Caco-2 (cell line): ENCODE measurements around the gene RASGEF1C. TPM values are rescaled to one million over a fixed set of nuclear protein-coding genes. Genes with fewer than 3 reads are reported as not detected.
A peak's percentile ranks its signal among the peaks of the same experiment; 100 is the strongest.

ENCODE experiments used
- BruUV-seq: library from RNA; stranded (reverse); fragments of 400-500 nt; replicated peaks from 2 replicates; lab custom pipeline; 2021; lab: Mats Ljungman, UMichigan
- CTCF ChIA-PET: fragments of 300-600 bp; sonication (Branson Sonifier 250); formaldehyde crosslinking; loops from one replicate; lab custom pipeline; 2022; ENCODE audit warnings: antibody characterized with exemption; lab: Charles Lee
- POLR2A ChIA-PET: fragments of 300-600 bp; sonication (Branson Sonifier 250); formaldehyde crosslinking; loops from one replicate; lab custom pipeline; 2022; ENCODE audit warnings: antibody characterized with exemption; lab: Charles Lee
- DNase-seq, 2 experiments: peaks; one replicate each; pipeline versions ENCODE4 v3.0.0 to v3.0.0-alpha.2; 2020 to 2022
- H3K27me3 ChIP-seq: replicated peaks from 2 replicates; pipeline ENCODE4 v1.6.0; 2011; ENCODE audit warnings: low read length; ENCODE audit not compliant: control insufficient read depth, insufficient read depth
- H3K36me3 ChIP-seq: 2 replicates; pipeline ENCODE4 v1.5.1; 2011; ENCODE audit warnings: low read length; ENCODE audit not compliant: control insufficient read depth, insufficient read depth
- H3K4me1 ChIP-seq: fragments of 250-450 bp; sonication (Bioruptor Pico); 2 replicates; pipeline ENCODE4 v1.5.1; 2020; ENCODE audit warnings: mild to moderate bottlenecking
- H3K4me3 ChIP-seq: 2 replicates; pipeline ENCODE4 v1.5.1; 2011; ENCODE audit warnings: low read depth, mild to moderate bottlenecking, control low read depth, low read length
- H3K9me3 ChIP-seq: fragments of 250-450 bp; sonication (Bioruptor Pico); 2 replicates; pipeline ENCODE4 v1.5.1; 2020; ENCODE audit warnings: mild to moderate bottlenecking, moderate library complexity
- H3K27ac Mint-ChIP-seq: one replicate; pipeline ENCODE4 v1.8.0; 2022; ENCODE audit warnings: mixed read lengths; ENCODE audit not compliant: unreplicated experiment
- H3K27me3 Mint-ChIP-seq: one replicate; pipeline ENCODE4 v1.8.0; 2022; ENCODE audit warnings: mixed read lengths; ENCODE audit not compliant: insufficient read depth, unreplicated experiment
- H3K36me3 Mint-ChIP-seq: one replicate; pipeline ENCODE4 v1.8.0; 2022; ENCODE audit warnings: mild to moderate bottlenecking, mixed read lengths; ENCODE audit not compliant: insufficient read depth, unreplicated experiment
- H3K4me1 Mint-ChIP-seq: one replicate; pipeline ENCODE4 v1.8.0; 2022; ENCODE audit warnings: low read depth, mixed read lengths; ENCODE audit not compliant: unreplicated experiment
- H3K4me3 Mint-ChIP-seq: one replicate; pipeline ENCODE4 v1.8.0; 2022; ENCODE audit warnings: mild to moderate bottlenecking, moderate library complexity, mixed read lengths; ENCODE audit not compliant: unreplicated experiment
- H3K9me3 Mint-ChIP-seq: one replicate; pipeline ENCODE4 v1.8.0; 2022; ENCODE audit warnings: mixed read lengths; ENCODE audit not compliant: unreplicated experiment
- intact Hi-C: fragments of 100-400 bp; cut with micrococcal nuclease; formaldehyde crosslinking; loops from one replicate; pipeline ENCODE4 v1.10.0; 2022; ENCODE audit not compliant: unreplicated experiment
- total RNA-seq: library from RNA; stranded (reverse); gene quantifications from 2 replicates; pipeline ENCODE4 v1.2.3, GENCODE V29; 2022
- TF ChIP-seq, protein P1 (sequence below), 2 experiments: fragments of 200-600 bp in 1 of 2; IDR thresholded peaks; 1 replicate in 1 of 2; 2 replicates in 1 of 2; pipeline versions ENCODE4 v1.5.1 to v1.8.0; 2011 to 2022; ENCODE audit warnings: antibody characterized with exemption in 1 of 2, control low read depth in 1 of 2, inconsistent platforms in 1 of 2, low read depth in 1 of 2, low read length in 1 of 2, mild to moderate bottlenecking in 1 of 2, moderate library complexity in 1 of 2; ENCODE audit not compliant: insufficient read depth in 1 of 2, severe bottlenecking in 1 of 2, unreplicated experiment in 1 of 2

Gene RASGEF1C
- total RNA-seq, 1 experiment from 2014 or later, result not detected

DNA sequence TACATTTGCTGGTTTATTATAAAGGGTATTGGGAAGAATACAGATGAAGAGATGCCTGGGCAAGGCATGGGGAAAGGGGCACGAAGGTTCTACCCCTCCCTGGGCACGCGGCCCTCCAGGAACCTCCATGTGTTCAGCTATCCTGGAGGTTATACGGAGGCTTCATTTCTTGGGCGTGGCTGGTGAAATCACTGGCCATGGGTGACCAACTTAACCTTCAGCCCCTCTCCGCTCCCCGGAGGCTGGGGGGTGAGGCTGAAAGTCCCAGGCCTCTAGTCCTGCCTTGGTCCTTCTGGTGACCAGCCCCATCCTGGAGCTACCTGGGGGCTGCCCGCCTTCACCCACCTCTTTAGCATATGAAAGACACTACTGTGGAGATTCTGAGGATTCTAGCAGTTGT lies 120.5 kb downstream of the RASGEF1C start:
- CTCF ChIA-PET, result interaction anchor here (1.1 kb wide), 1 partner anchor 9 kb away, joined by 4 read pairs; no protein-coding TSS in a partner anchor
- TF ChIP-seq, protein P1, sequence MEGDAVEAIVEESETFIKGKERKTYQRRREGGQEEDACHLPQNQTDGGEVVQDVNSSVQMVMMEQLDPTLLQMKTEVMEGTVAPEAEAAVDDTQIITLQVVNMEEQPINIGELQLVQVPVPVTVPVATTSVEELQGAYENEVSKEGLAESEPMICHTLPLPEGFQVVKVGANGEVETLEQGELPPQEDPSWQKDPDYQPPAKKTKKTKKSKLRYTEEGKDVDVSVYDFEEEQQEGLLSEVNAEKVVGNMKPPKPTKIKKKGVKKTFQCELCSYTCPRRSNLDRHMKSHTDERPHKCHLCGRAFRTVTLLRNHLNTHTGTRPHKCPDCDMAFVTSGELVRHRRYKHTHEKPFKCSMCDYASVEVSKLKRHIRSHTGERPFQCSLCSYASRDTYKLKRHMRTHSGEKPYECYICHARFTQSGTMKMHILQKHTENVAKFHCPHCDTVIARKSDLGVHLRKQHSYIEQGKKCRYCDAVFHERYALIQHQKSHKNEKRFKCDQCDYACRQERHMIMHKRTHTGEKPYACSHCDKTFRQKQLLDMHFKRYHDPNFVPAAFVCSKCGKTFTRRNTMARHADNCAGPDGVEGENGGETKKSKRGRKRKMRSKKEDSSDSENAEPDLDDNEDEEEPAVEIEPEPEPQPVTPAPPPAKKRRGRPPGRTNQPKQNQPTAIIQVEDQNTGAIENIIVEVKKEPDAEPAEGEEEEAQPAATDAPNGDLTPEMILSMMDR (IDR thresholded peaks at IDR 0.05; ENCODE audit: insufficient read depth in 1 of 2, low read depth in 1 of 2, low read length in 1 of 2, severe bottlenecking in 1 of 2, unreplicated experiment in 1 of 2), result no peak
- no peak for DNase-seq
- no peaks in the 10 kb centered on the region for H3K36me3 ChIP-seq
- intact Hi-C loops, result no loop called here
- POLR2A ChIA-PET, result no interaction called here
- no peak overlapping the region for H3K4me3 ChIP-seq
- peak overlapping the region; percentile 76 for H3K4me3 Mint-ChIP-seq
- no peaks in the 10 kb centered on the region for H3K27me3 Mint-ChIP-seq
- no peaks in the 10 kb centered on the region for H3K36me3 Mint-ChIP-seq
- no peaks in the 10 kb centered on the region for H3K27me3 ChIP-seq
- H3K27ac Mint-ChIP-seq, result no peak overlapping the region
- no peaks in the 10 kb centered on the region for H3K4me1 Mint-ChIP-seq
- no peaks in the 10 kb centered on the region for H3K9me3 ChIP-seq
- H3K9me3 Mint-ChIP-seq, result no peaks in the 10 kb centered on the region
- no TSS peak for BruUV-seq
- peaks cover 13% of the 10 kb centered on the region for H3K4me1 ChIP-seq

DNA sequence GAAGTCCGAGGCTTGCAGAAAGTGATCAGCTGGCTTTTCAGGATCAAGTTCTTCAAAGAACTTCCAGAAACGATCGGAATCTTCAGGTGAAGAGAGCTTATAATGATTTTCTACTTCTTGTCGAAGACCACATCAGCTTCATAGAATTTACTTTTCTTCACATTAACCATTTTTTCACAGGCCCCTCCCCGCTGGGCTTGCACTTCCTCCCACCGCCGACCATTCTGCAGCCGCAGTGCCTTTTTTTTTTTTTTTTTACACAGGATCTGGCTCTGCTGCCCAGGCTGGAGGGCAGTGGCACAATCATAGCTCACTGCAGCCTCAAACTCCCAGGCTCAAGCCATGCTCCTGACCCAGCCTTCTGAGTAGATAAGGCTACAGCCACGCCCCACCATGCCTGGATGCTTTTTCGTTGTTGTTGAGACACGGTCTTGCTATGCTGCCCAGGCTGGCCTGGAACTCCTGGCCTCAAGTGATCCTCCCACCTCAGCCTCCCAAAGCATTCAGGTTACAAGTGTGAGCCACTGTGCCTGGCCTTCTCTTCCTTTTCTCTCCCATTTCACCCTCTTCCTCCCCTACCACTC lies 122.1 kb downstream of the RASGEF1C start:
- TF ChIP-seq, protein P1 (IDR thresholded peaks at IDR 0.05; ENCODE audit: insufficient read depth in 1 of 2, low read depth in 1 of 2, low read length in 1 of 2, severe bottlenecking in 1 of 2, unreplicated experiment in 1 of 2), result no peak
- H3K27me3 Mint-ChIP-seq, result no peaks in the 10 kb centered on the region
- DNase-seq, result no peak
- Histone ChIP-seq H3K9me3 (no peaks in the 10 kb centered on the region), H3K4me3 (no peak overlapping the region), H3K27me3 (no peaks in the 10 kb centered on the region), H3K4me1 (peaks cover 13% of the 10 kb centered on the region), H3K36me3 (no peaks in the 10 kb centered on the region)
- no peak overlapping the region for H3K4me3 Mint-ChIP-seq
- ChIA-PET POLR2A (interaction anchor here (0.7 kb wide), 1 partner anchor 34 kb away, joined by 5 read pairs; no protein-coding TSS in a partner anchor), CTCF (no interaction called here)
- no TSS peak for BruUV-seq
- no peaks in the 10 kb centered on the region for H3K36me3 Mint-ChIP-seq
- no peak overlapping the region for H3K27ac Mint-ChIP-seq
- H3K4me1 Mint-ChIP-seq, result no peaks in the 10 kb centered on the region
- no peaks in the 10 kb centered on the region for H3K9me3 Mint-ChIP-seq
- intact Hi-C loops, result no loop called here

DNA sequence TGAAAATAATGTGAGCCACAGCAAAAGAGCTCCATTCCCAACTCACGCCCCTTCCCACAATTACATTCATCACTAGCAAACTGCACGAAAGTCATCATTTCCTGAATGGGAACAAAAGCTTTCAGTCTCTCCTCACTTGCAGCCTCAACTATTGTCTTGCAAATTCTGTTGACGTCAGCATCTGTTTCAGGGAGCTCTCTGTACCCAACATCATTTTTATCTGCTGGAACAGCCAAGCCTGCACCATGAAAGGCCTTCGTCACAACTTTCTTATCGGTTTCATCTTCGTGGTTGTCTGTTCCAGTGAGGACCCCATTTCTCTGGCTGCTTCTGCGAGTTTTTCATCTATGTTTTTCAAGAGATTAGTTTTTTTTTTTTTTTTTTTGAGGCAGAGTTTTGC lies 123.2 kb downstream of the RASGEF1C start:
- Mint-ChIP-seq H3K27ac (no peak overlapping the region), H3K4me1 (no peaks in the 10 kb centered on the region), H3K4me3 (peak overlapping the region; percentile 33), H3K36me3 (no peaks in the 10 kb centered on the region), H3K27me3 (no peaks in the 10 kb centered on the region), H3K9me3 (no peaks in the 10 kb centered on the region)
- ChIA-PET POLR2A (no interaction called here), CTCF (no interaction called here)
- peaks cover 13% of the 10 kb centered on the region for H3K4me1 ChIP-seq
- peaks cover under 1% of the 10 kb centered on the region; the same call in 1 of the 2 replicates for H3K9me3 ChIP-seq
- intact Hi-C loops, result no loop called here
- TF ChIP-seq, protein P1 (IDR thresholded peaks at IDR 0.05; ENCODE audit: insufficient read depth in 1 of 2, low read depth in 1 of 2, low read length in 1 of 2, severe bottlenecking in 1 of 2, unreplicated experiment in 1 of 2), result no peak
- BruUV-seq, result no TSS peak
- H3K36me3 ChIP-seq, result no peaks in the 10 kb centered on the region
- H3K27me3 ChIP-seq, result no peaks in the 10 kb centered on the region
- H3K4me3 ChIP-seq, result no peak overlapping the region
- no peak for DNase-seq
